Vagina (tissue), 2 donors: ENCODE data around the gene PHACTR3. TPM values are rescaled to one million over a fixed set of nuclear protein-coding genes. Genes with fewer than 3 reads are reported as not detected.
A peak's percentile ranks its signal among the peaks of the same experiment; 100 is the strongest.

ENCODE experiments used
- DNase-seq, 2 donors: peaks; one replicate each; pipeline ENCODE4 v3.0.0-alpha.2; 2017; ENCODE audit errors: extremely low spot score in 2 of 2
- H3K27ac ChIP-seq: fragments of 200-600 bp; sonication (generic); one replicate; pipeline ENCODE4 v1.5.1; 2019
- H3K27me3 ChIP-seq: fragments of 200-600 bp; sonication (generic); one replicate; pipeline ENCODE4 v1.5.1; 2019
- H3K36me3 ChIP-seq, 2 donors: fragments of 200-600 bp; sonication (generic); one replicate each; pipeline ENCODE4 v1.5.1; 2017 to 2019
- H3K4me1 ChIP-seq: fragments of 200-600 bp; sonication (generic); one replicate; pipeline ENCODE4 v1.5.1; 2019
- H3K4me3 ChIP-seq, 2 donors: fragments of 200-600 bp; sonication (generic); 1 replicate in 1 of 2; 2 replicates in 1 of 2; pipeline ENCODE4 v1.5.1; 2016 to 2019
- H3K9me3 ChIP-seq: fragments of 200-600 bp; sonication (generic); one replicate; pipeline ENCODE4 v1.5.1; 2019
- POLR2A ChIP-seq, 2 donors: fragments of 450-650 bp; IDR thresholded peaks; one replicate each; pipeline ENCODE4 v1.6.1; 2017; ENCODE audit warnings: antibody characterized with exemption in 2 of 2, mild to moderate bottlenecking in 2 of 2, moderate library complexity in 2 of 2
- POLR2AphosphoS5 ChIP-seq, 2 donors: sonication (generic); formaldehyde crosslinking; IDR thresholded peaks; one replicate each; pipeline ENCODE4 v1.9.0; 2017; ENCODE audit warnings: antibody characterized with exemption in 2 of 2, mild to moderate bottlenecking in 2 of 2, low read depth in 1 of 2; ENCODE audit not compliant: insufficient read depth in 1 of 2
- intact Hi-C: fragments of 100-400 bp; cut with DNase I; formaldehyde crosslinking; loops from one replicate; pipeline ENCODE4 v1.15.1; 2023
- total RNA-seq: library from RNA; depleted of rRNA; stranded (reverse); fragments of >200 nt; gene quantifications from one replicate; pipeline ENCODE4 v1.2.3, GENCODE V29; 2016
- TF ChIP-seq, protein P1 (sequence below), 3 experiments: fragments of 450-650 bp in 2 of 3; fragments of 200-600 bp in 1 of 3; sonication (generic) in 1 of 3; IDR thresholded peaks; one replicate each; pipeline ENCODE4 v1.5.1; 2017 to 2019; ENCODE audit warnings: antibody characterized with exemption in 3 of 3, mild to moderate bottlenecking in 2 of 3, moderate library complexity in 2 of 3

Gene PHACTR3
- total RNA-seq, 1 donor from 2014 or later, result 8.3 TPM

DNA sequence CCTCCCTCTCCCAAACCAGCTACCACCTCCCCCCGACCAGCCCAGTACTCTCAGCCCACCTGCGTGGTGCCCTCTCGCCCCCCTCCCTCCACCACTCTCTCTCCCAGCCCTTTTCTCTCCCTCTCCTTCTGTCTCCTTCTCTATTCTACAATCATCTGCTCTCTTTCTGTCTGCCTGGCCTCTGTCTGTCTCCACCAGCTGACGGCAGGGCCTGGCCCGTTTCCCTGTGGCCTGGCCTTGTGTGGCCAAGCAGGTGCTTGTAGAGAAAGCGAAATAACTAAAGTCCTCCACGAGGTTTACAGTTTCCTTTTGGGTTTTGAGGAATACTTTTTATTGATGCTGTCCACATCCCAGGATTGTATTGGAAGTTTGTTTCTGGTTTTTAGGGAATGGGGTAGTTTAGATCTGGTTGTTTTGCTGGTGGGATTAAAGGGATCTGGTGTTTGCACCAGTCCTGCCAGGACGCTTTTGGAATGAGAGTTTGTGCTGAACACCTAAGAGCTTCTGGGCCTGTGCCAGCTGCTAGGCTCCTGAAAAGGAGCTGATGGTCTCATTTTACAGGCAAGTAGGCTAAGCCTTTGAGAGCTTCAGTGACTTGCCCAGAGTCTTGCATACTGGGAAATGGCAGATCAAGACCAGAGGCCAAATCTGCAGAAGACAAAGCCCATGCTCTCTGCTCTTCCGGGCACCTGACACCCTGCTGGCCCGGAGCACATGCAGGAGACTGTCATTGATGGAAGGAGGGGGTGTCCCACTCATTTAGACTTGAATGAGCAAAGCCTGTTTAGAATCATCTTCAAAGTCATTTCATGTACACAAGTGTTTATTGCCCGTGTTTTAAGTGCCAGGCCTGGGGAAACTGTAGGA lies 167.4 kb downstream of the PHACTR3 start:
- Histone ChIP-seq H3K9me3 (no peaks in the 10 kb centered on the region), H3K27me3 (no peaks in the 10 kb centered on the region), H3K4me1 (no peaks in the 10 kb centered on the region), H3K4me3 (no peak overlapping the region), H3K36me3 (no peaks in the 10 kb centered on the region), H3K27ac (no peak overlapping the region)
- DNase-seq, result no peak
- intact Hi-C loops, result no loop called here
- TF ChIP-seq, protein P1, sequence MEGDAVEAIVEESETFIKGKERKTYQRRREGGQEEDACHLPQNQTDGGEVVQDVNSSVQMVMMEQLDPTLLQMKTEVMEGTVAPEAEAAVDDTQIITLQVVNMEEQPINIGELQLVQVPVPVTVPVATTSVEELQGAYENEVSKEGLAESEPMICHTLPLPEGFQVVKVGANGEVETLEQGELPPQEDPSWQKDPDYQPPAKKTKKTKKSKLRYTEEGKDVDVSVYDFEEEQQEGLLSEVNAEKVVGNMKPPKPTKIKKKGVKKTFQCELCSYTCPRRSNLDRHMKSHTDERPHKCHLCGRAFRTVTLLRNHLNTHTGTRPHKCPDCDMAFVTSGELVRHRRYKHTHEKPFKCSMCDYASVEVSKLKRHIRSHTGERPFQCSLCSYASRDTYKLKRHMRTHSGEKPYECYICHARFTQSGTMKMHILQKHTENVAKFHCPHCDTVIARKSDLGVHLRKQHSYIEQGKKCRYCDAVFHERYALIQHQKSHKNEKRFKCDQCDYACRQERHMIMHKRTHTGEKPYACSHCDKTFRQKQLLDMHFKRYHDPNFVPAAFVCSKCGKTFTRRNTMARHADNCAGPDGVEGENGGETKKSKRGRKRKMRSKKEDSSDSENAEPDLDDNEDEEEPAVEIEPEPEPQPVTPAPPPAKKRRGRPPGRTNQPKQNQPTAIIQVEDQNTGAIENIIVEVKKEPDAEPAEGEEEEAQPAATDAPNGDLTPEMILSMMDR (IDR thresholded peaks at IDR 0.05), result no peak
- TF ChIP-seq POLR2AphosphoS5 (IDR thresholded peaks at IDR 0.05; ENCODE audit: insufficient read depth in 1 of 2, low read depth in 1 of 2) (no peak), POLR2A (IDR thresholded peaks at IDR 0.05) (no peak)

DNA sequence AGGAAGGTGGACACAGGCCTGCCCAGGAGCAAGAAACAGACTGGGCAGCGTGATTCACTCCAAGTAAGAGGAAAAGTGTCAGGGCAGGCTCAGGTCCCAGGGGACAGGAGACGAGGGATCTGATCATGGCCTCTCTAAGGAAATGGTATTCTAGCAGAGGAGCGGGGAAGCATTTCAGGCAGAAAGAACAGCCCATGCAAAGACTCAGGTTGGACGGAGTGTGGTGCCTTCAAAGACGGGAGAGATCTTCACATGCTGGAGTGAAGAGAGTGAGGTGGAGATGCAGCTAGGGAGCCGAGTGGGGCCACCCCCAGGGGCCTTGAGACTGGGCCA lies 168.0 kb downstream of the PHACTR3 start:
- no peak for DNase-seq
- intact Hi-C loops, result no loop called here
- no peak for TF ChIP-seq POLR2A (IDR thresholded peaks at IDR 0.05)
- no peak for TF ChIP-seq POLR2AphosphoS5 (IDR thresholded peaks at IDR 0.05; ENCODE audit: insufficient read depth in 1 of 2, low read depth in 1 of 2)
- TF ChIP-seq, protein P1 (IDR thresholded peaks at IDR 0.05), result no peak

DNA sequence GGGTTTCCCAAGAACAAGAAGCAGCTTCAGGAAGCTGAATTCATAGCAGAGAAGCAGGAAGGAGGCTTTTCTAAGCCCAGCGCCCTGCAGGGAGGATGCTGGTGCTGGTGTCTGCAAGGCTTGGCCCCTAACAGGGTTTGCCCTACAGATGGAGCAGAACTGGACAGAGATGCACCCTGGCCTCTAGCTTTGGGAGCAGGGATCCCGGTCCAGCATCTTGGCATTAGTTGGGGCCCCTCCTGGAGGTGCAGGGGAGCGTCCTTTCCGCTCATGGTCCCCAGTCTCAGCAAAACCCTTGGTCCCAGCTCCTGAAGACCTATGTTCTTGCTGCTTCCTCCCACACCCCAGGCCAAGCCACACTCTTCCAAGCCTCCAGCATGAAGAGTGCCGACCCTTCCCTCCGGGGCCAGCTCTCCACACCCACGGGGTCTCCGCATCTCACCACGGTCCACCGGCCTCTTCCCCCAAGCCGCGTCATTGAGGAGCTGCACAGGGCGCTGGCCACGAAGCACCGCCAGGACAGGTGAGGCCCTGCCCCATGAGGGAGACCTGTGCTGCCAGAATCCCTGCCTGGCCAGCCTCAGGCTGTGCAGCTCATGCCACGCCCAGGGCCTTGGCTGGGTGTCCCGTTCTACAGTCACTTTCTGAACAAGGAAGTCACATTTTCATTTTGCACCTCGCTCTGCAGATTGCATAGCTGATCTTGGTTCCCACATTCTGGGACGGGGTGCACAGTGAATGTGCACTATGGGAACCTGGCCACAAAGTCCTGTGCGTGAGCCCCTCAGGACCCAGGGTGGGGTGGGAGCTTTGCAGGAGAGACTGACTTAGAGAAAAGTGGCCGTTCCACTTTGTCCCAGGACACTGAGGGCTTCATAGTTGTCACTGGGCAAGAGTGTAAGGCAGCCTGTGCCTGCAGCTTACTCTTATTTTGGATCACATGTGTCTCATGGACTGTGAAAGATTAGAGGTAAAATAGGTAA lies 168.9 kb downstream of the PHACTR3 start:
- Histone ChIP-seq H3K27me3 (no peaks in the 10 kb centered on the region), H3K27ac (no peak overlapping the region), H3K4me3 (no peak overlapping the region), H3K36me3 (no peaks in the 10 kb centered on the region), H3K9me3 (no peaks in the 10 kb centered on the region), H3K4me1 (no peaks in the 10 kb centered on the region)
- no peak for DNase-seq
- intact Hi-C loops, result no loop called here
- TF ChIP-seq, protein P1 (IDR thresholded peaks at IDR 0.05), result no peak
- TF ChIP-seq POLR2A (IDR thresholded peaks at IDR 0.05) (no peak), POLR2AphosphoS5 (IDR thresholded peaks at IDR 0.05; ENCODE audit: insufficient read depth in 1 of 2, low read depth in 1 of 2) (no peak)

More for the DNA sequence above, 168.0 kb downstream of the PHACTR3 start:
- H3K36me3 ChIP-seq, result no peaks in the 10 kb centered on the region
- H3K9me3 ChIP-seq, result no peaks in the 10 kb centered on the region
- no peaks in the 10 kb centered on the region for H3K4me1 ChIP-seq
- H3K27me3 ChIP-seq, result no peaks in the 10 kb centered on the region
- no peak overlapping the region for H3K27ac ChIP-seq
- no peak overlapping the region for H3K4me3 ChIP-seq

DNA sequence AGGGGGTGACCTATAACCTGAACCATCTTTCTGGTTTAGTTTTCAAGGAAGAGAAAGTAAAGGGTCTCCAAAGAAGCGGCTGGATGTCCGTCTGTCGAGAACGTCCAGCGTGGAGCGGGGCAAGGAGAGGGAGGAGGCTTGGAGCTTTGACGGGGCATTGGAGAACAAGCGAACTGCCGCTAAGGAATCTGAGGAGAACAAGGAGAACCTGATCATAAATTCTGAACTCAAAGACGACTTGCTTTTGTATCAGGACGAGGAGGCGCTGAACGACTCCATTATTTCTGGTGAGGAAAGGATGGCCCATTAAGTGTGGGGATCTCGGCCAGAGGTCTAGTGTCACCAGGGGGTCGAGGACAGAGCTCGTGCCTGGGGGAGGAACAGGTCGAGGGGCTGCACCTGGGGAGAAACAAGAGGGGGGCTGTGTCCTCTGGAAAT lies 169.9 kb downstream of the PHACTR3 start:
- Histone ChIP-seq H3K4me3 (no peak overlapping the region), H3K4me1 (no peaks in the 10 kb centered on the region), H3K36me3 (no peaks in the 10 kb centered on the region), H3K27ac (no peak overlapping the region), H3K9me3 (no peaks in the 10 kb centered on the region), H3K27me3 (no peaks in the 10 kb centered on the region)
- intact Hi-C loops, result no loop called here
- peak in 1 of 2 donors; percentile 58 for DNase-seq
- TF ChIP-seq, protein P1 (IDR thresholded peaks at IDR 0.05), result no peak
- no peak for TF ChIP-seq POLR2A (IDR thresholded peaks at IDR 0.05)
- TF ChIP-seq POLR2AphosphoS5 (IDR thresholded peaks at IDR 0.05; ENCODE audit: insufficient read depth in 1 of 2, low read depth in 1 of 2), result no peak
